Thoracic aorta (tissue), 2 donors: Measurements from ENCODE around the gene CHD9. TPM values are rescaled to one million over a fixed set of nuclear protein-coding genes. Genes with fewer than 3 reads are reported as not detected.
"Not testable (repeated sequence)": the region's sequence is repeated elsewhere in the genome, so short reads cannot be mapped to it uniquely, and the experiment has no call there.

ENCODE experiments used
- ATAC-seq: fragments of 150-250 bp; one replicate; pipeline ENCODE4 v1.8.0; 2017; ENCODE audit warnings: low read depth; ENCODE audit not compliant: insufficient number of reproducible peaks, low FRiP score
- DNase-seq: peaks from one replicate; pipeline ENCODE4 v3.0.0-alpha.2; 2020; ENCODE audit warnings: low spot score
- H3K27ac ChIP-seq, 2 donors: fragments of 200-600 bp; sonication (generic); 1 replicate in 1 of 2; 2 replicates in 1 of 2; pipeline ENCODE4 v1.5.1; 2016; ENCODE audit warnings: mild to moderate bottlenecking in 2 of 2, moderate library complexity in 2 of 2
- H3K27me3 ChIP-seq: fragments of 200-600 bp; sonication (generic); replicated peaks from 2 replicates; pipeline ENCODE4 v1.6.0; 2016; ENCODE audit warnings: mild to moderate bottlenecking; ENCODE audit not compliant: insufficient read depth
- H3K36me3 ChIP-seq: fragments of 200-600 bp; sonication (generic); one replicate; pipeline ENCODE4 v1.5.1; 2016
- H3K4me1 ChIP-seq, 2 donors: fragments of 200-600 bp; sonication (generic); 1 replicate in 1 of 2; 2 replicates in 1 of 2; pipeline versions ENCODE4 v1.5.1 to v1.6.0; 2016; ENCODE audit warnings: low read depth in 2 of 2, mild to moderate bottlenecking in 1 of 2; ENCODE audit not compliant: control insufficient read depth in 1 of 2
- H3K4me3 ChIP-seq: fragments of 200-600 bp; sonication (generic); 2 replicates; pipeline ENCODE4 v1.5.1; 2016; ENCODE audit warnings: mild to moderate bottlenecking
- H3K9me3 ChIP-seq: fragments of 200-600 bp; sonication (generic); 2 replicates; pipeline ENCODE4 v1.5.1; 2016
- CTCF ChIP-seq: fragments of 200-600 bp; sonication (generic); IDR thresholded peaks from one replicate; pipeline ENCODE4 v1.5.1; 2019; ENCODE audit warnings: antibody characterized with exemption
- total RNA-seq, 2 donors: library from RNA; depleted of rRNA; stranded (reverse); fragments of >200 nt; gene quantifications; one replicate each; pipeline versions ENCODE4 v1.1.0 to v1.2.3, GENCODE V29; 2016

Gene CHD9
- total RNA-seq, 2 donors from 2014 or later: 71.3 to 152 TPM

GRCh38 chr16:53042235-53042701, 12.5 kb upstream of the CHD9 start:
- no peak overlapping the region for H3K27ac ChIP-seq
- no peaks in the 10 kb centered on the region for H3K36me3 ChIP-seq
- no peaks in the 10 kb centered on the region for H3K27me3 ChIP-seq
- peaks cover 15 to 34% of the 10 kb centered on the region in 2 donors for H3K4me1 ChIP-seq
- no peak overlapping the region for H3K4me3 ChIP-seq
- no peaks in the 10 kb centered on the region for H3K9me3 ChIP-seq
- no peak for ATAC-seq
- DNase-seq: no peak
- no peak for TF ChIP-seq CTCF

- Histone ChIP-seq H3K9me3 (no peaks in the 10 kb centered on the region), H3K27ac (peak overlapping the region in 1 of 2 donors; percentile 32), H3K4me3 (peak overlapping the region; percentile 18), H3K27me3 (no peaks in the 10 kb centered on the region), H3K36me3 (no peaks in the 10 kb centered on the region), H3K4me1 (peaks cover 15 to 34% of the 10 kb centered on the region in 2 donors)
- no peak for ATAC-seq
- no peak for TF ChIP-seq CTCF
- no peak for DNase-seq
Observed at GRCh38 chr16:53043428-53043831, 11.4 kb upstream of the CHD9 start.

DNA sequence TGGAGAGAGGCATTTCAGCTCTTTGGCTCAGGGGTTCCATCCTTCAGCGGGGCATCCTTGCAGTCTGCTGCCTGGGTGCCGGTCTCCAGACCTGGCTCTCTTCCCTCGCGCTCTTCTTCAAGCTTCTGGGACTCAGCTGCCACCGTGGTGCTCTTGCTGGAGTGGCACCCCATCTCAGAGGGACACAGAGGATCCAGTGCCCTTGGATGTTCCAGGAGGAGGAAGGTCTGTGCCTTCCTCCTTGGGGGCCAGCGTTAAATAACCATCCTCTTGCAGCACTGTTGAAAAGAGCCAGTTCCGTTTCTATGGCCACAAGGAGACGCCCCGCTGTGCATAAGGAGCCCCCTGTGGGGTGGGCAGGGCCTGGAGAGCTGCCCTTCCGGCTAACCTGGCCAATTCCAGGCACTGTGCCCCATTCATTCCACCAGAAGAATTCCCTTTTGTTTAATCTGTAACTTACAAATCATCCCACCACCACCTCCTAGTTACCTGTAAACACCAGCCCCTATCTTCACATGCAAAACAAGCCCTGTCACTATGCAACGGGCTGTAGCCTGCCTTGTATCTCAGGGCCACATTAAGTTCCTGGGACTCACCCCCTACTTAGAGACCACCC, 10.7 kb upstream of the CHD9 start:
- Histone ChIP-seq H3K36me3 (no peaks in the 10 kb centered on the region), H3K27ac (peak overlapping the region in 1 of 2 donors; percentile 7), H3K4me1 (peaks cover 15 to 34% of the 10 kb centered on the region in 2 donors), H3K27me3 (no peaks in the 10 kb centered on the region), H3K9me3 (no peaks in the 10 kb centered on the region), H3K4me3 (peak overlapping the region; percentile 18)
- no peak for TF ChIP-seq CTCF
- no peak for ATAC-seq
- DNase-seq: no peak

DNA sequence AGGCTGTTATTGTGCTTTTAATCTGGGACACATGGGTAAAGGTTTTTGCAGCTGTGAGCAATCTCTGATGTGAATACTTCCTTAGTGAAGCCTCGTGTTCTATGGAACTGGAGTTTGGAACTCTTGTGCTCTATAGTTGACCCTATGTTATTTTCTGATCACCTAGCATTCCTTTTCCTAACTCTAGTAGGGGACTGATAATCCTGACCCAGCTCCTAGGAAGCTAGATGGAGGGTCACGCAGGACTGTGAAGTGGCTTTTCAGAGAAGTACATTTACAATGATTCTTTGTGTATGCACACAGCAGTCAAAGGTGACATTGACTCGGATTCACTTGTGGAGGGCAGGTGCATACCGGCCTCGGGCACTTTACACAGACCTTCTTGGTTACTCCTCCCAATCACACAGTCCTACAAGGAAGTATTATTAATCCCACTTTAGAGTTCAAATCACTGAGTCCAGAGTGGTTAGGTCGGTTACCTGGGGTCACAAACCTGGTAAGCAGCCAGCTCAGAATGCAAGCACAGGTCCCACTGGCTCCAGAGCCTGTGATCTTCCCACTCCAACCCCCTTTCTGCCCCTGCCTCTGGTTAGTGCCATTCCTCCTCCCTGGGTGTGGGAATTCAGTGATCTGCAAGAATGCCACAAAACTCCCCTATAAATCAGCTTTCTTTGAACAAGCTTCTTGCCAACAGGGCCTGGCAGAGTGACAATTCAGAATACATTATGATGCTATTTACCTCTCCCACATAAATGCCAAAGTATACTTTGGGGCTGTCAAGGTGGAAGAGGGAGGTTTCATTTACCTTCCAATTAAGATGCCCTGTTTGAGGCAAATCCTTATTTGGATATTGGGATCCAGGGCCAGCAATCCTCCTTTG, 9.2 kb upstream of the CHD9 start:
- Histone ChIP-seq H3K9me3 (no peaks in the 10 kb centered on the region), H3K36me3 (no peaks in the 10 kb centered on the region), H3K4me3 (no peak overlapping the region), H3K4me1 (peaks cover 15 to 34% of the 10 kb centered on the region in 2 donors), H3K27me3 (no peaks in the 10 kb centered on the region), H3K27ac (no peak overlapping the region)
- ATAC-seq (no peak), DNase-seq (no peak)
- no peak for TF ChIP-seq CTCF

DNA sequence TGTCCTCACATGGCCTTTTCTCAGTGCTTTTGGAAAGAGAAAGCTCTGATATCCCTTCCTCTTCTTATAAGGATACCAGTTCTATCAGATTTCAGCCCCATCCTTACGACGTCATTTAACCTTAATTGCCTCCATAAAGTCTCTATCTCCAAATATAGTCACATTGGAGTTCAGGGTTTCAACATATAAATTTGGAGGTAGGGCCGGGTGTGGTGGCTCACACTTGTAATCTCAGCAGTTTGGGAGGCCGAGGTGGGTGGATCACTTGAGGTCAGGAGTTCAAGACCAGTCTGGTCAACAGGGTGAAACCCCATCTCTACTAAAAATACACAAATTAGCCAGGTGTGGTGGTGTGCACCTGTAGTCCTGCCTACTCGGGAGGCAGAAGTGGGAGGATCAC, 7.3 kb upstream of the CHD9 start:
- not testable (repeated sequence) for H3K4me3 ChIP-seq, H3K27me3 ChIP-seq, DNase-seq, H3K9me3 ChIP-seq, H3K36me3 ChIP-seq, ATAC-seq, H3K27ac ChIP-seq
- H3K4me1 ChIP-seq: peaks cover 20% of the 10 kb centered on the region in 2 donors
